ENCODE measurements around the gene EXOSC2. TPM values are rescaled to one million over a fixed set of nuclear protein-coding genes. Genes with fewer than 3 reads are reported as not detected.

EXOSC2 gene
- total and polyA plus RNA-seq, 2 of the 8 experiments (the other 6 are each of a cell fraction or from before 2014, with no cell fraction given), result 47.8 to 93.6 TPM

DNA sequence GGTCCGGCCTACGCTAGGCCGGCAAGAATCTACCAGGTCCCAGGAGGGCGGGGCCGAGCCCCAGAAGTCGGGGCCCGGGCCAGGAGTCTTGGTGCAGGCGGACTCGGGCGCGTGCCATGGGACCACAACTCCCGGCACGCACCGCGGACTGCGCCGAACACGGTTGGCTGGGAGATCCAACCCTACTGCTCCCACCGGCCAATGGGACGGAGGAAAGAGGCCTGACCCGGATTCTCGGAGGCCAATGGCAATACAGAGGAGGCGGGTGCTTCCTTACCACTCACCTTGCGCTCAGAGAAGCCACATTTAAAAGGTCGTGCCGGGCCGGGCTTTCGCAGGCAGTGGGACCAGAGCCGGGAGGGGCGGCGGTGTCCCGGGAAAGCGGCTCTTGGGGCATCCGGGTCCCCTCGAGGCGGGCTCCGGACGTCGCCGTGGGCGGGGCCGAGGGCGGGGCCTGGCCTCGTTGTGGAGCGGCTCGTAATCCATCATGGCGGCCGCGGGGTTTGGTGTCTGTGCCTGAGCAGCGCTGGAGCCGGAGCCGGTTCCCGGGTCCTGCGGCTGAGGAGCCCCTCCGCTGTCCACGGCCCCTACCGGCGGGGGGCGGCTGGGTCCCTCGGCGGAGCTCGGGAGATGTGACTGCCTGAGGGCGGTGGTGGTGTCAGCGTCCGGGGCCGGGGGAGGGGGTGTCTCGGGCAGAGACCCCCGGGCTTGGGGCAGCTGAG lies 19.1 kb downstream of the EXOSC2 start (continued):
- TF ChIP-seq, protein P1, sequence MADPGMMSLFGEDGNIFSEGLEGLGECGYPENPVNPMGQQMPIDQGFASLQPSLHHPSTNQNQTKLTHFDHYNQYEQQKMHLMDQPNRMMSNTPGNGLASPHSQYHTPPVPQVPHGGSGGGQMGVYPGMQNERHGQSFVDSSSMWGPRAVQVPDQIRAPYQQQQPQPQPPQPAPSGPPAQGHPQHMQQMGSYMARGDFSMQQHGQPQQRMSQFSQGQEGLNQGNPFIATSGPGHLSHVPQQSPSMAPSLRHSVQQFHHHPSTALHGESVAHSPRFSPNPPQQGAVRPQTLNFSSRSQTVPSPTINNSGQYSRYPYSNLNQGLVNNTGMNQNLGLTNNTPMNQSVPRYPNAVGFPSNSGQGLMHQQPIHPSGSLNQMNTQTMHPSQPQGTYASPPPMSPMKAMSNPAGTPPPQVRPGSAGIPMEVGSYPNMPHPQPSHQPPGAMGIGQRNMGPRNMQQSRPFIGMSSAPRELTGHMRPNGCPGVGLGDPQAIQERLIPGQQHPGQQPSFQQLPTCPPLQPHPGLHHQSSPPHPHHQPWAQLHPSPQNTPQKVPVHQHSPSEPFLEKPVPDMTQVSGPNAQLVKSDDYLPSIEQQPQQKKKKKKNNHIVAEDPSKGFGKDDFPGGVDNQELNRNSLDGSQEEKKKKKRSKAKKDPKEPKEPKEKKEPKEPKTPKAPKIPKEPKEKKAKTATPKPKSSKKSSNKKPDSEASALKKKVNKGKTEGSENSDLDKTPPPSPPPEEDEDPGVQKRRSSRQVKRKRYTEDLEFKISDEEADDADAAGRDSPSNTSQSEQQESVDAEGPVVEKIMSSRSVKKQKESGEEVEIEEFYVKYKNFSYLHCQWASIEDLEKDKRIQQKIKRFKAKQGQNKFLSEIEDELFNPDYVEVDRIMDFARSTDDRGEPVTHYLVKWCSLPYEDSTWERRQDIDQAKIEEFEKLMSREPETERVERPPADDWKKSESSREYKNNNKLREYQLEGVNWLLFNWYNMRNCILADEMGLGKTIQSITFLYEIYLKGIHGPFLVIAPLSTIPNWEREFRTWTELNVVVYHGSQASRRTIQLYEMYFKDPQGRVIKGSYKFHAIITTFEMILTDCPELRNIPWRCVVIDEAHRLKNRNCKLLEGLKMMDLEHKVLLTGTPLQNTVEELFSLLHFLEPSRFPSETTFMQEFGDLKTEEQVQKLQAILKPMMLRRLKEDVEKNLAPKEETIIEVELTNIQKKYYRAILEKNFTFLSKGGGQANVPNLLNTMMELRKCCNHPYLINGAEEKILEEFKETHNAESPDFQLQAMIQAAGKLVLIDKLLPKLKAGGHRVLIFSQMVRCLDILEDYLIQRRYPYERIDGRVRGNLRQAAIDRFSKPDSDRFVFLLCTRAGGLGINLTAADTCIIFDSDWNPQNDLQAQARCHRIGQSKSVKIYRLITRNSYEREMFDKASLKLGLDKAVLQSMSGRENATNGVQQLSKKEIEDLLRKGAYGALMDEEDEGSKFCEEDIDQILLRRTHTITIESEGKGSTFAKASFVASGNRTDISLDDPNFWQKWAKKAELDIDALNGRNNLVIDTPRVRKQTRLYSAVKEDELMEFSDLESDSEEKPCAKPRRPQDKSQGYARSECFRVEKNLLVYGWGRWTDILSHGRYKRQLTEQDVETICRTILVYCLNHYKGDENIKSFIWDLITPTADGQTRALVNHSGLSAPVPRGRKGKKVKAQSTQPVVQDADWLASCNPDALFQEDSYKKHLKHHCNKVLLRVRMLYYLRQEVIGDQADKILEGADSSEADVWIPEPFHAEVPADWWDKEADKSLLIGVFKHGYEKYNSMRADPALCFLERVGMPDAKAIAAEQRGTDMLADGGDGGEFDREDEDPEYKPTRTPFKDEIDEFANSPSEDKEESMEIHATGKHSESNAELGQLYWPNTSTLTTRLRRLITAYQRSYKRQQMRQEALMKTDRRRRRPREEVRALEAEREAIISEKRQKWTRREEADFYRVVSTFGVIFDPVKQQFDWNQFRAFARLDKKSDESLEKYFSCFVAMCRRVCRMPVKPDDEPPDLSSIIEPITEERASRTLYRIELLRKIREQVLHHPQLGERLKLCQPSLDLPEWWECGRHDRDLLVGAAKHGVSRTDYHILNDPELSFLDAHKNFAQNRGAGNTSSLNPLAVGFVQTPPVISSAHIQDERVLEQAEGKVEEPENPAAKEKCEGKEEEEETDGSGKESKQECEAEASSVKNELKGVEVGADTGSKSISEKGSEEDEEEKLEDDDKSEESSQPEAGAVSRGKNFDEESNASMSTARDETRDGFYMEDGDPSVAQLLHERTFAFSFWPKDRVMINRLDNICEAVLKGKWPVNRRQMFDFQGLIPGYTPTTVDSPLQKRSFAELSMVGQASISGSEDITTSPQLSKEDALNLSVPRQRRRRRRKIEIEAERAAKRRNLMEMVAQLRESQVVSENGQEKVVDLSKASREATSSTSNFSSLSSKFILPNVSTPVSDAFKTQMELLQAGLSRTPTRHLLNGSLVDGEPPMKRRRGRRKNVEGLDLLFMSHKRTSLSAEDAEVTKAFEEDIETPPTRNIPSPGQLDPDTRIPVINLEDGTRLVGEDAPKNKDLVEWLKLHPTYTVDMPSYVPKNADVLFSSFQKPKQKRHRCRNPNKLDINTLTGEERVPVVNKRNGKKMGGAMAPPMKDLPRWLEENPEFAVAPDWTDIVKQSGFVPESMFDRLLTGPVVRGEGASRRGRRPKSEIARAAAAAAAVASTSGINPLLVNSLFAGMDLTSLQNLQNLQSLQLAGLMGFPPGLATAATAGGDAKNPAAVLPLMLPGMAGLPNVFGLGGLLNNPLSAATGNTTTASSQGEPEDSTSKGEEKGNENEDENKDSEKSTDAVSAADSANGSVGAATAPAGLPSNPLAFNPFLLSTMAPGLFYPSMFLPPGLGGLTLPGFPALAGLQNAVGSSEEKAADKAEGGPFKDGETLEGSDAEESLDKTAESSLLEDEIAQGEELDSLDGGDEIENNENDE (IDR thresholded peaks at IDR 0.05; ENCODE audit: insufficient replicate concordance, low read length), result no peak
- TF ChIP-seq KDM5A (IDR thresholded peaks at IDR 0.05; ENCODE audit: low read length), result 0 out of 2 replicates have a peak, but pooled peaks have one; percentile 37
- TF ChIP-seq TCF12 (IDR thresholded peaks at IDR 0.05; ENCODE audit: low read depth, low read length), result no peak
- no peak for TF ChIP-seq RXRA (IDR thresholded peaks at IDR 0.05; ENCODE audit: insufficient read depth, low read depth, low read length)
- TF ChIP-seq RFX5 (IDR thresholded peaks at IDR 0.05; ENCODE audit: borderline replicate concordance, low read depth, low read length), result no peak
- peak; percentile 95 for TF ChIP-seq YY1 (IDR thresholded peaks at IDR 0.05; ENCODE audit: low read depth, low read length)
- no peak for TF ChIP-seq SRF (IDR thresholded peaks at IDR 0.05; ENCODE audit: low read depth, low read length)
- no peak for TF ChIP-seq SAP30 (IDR thresholded peaks at IDR 0.05; ENCODE audit: insufficient read depth, insufficient replicate concordance, low read length)
- TF ChIP-seq HDAC6 (IDR thresholded peaks at IDR 0.05; ENCODE audit: low read depth, low read length), result no peak
- no peak; the same call in 1 of the 2 replicates for TF ChIP-seq RBBP5 (IDR thresholded peaks at IDR 0.05; ENCODE audit: borderline replicate concordance, low read depth, low read length)

Data from H1 (cell line).